IMR-90 (cell line): ENCODE measurements around the gene ZAP70.

Experiments used
- BHLHE40 ChIP-seq: fragments of 150-350 bp; IDR thresholded peaks from 2 replicates; pipeline ENCODE4 v1.6.1; 2016; ENCODE audit warnings: mild to moderate bottlenecking, low read depth, low read length
- CEBPB ChIP-seq: IDR thresholded peaks from 2 replicates; pipeline ENCODE4 v1.6.1; 2012; ENCODE audit warnings: low read depth, low read length, improper control_type of control experiment
- FOS ChIP-seq: fragments of 150-350 bp; IDR thresholded peaks from 2 replicates; pipeline ENCODE4 v1.6.1; 2016; ENCODE audit warnings: low read depth, low read length
- MAFK ChIP-seq: IDR thresholded peaks from 2 replicates; pipeline ENCODE4 v1.6.1; 2012; ENCODE audit warnings: low read depth, low read length, improper control_type of control experiment
- MAZ ChIP-seq: IDR thresholded peaks from 2 replicates; pipeline ENCODE4 v1.6.1; 2012; ENCODE audit warnings: low read depth, mild to moderate bottlenecking, low read length, improper control_type of control experiment, moderate library complexity, borderline replicate concordance
- NFE2L2 ChIP-seq: fragments of 150-350 bp; IDR thresholded peaks from 2 replicates; pipeline ENCODE4 v1.6.1; 2016; ENCODE audit warnings: low read depth, mild to moderate bottlenecking, low read length
- POLR2A ChIP-seq: IDR thresholded peaks from 2 replicates; pipeline ENCODE4 v1.6.1; 2012; ENCODE audit warnings: mild to moderate bottlenecking, low read depth, low read length
- RCOR1 ChIP-seq: IDR thresholded peaks from 2 replicates; pipeline ENCODE4 v1.6.1; 2012; ENCODE audit warnings: mild to moderate bottlenecking, low read length, improper control_type of control experiment; ENCODE audit not compliant: insufficient replicate concordance
- RFX5 ChIP-seq: IDR thresholded peaks from 2 replicates; pipeline ENCODE4 v1.8.0; 2012; ENCODE audit warnings: low read depth, mild to moderate bottlenecking, low read length, moderate library complexity
- SMC3 ChIP-seq: fragments of 150-350 bp; IDR thresholded peaks from 2 replicates; pipeline ENCODE4 v1.6.1; 2016; ENCODE audit warnings: low read depth, mild to moderate bottlenecking, antibody characterized with exemption, low read length, moderate library complexity
- TF ChIP-seq, protein P1 (sequence below): conservative IDR thresholded peaks from 2 replicates; pipeline ENCODE4 v1.5.1; 2012; ENCODE audit warnings: mild to moderate bottlenecking, low read depth, low read length, improper control_type of control experiment

DNA sequence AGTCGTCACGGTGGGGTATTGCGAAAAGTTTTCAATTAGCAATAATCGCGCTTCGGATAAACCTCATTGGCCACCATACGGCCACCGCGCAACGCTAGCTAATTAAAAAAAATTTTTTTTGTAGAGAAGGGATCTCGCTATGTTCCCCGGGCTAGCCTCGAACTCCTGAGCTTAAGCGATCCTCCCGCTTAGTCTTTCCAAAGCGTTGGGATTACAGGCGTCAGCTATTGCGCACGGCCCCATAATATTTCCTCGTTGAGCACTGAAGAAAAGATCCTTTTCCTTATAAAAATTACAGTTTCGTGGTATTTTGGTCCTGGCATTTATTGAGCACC lies 48.8 kb upstream of the ZAP70 start:
- TF ChIP-seq RCOR1 (no peak), POLR2A (no peak), BHLHE40 (no peak), FOS (no peak), SMC3 (no peak), MAFK (no peak), NFE2L2 (no peak), MAZ (no peak), RFX5 (no peak), CEBPB (no peak)
- TF ChIP-seq, protein P1, sequence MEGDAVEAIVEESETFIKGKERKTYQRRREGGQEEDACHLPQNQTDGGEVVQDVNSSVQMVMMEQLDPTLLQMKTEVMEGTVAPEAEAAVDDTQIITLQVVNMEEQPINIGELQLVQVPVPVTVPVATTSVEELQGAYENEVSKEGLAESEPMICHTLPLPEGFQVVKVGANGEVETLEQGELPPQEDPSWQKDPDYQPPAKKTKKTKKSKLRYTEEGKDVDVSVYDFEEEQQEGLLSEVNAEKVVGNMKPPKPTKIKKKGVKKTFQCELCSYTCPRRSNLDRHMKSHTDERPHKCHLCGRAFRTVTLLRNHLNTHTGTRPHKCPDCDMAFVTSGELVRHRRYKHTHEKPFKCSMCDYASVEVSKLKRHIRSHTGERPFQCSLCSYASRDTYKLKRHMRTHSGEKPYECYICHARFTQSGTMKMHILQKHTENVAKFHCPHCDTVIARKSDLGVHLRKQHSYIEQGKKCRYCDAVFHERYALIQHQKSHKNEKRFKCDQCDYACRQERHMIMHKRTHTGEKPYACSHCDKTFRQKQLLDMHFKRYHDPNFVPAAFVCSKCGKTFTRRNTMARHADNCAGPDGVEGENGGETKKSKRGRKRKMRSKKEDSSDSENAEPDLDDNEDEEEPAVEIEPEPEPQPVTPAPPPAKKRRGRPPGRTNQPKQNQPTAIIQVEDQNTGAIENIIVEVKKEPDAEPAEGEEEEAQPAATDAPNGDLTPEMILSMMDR: no peak
